Stimulated activated CD8-positive, alpha-beta memory T cell treated with anti-CD3 and anti-CD28 coated beads, Interleukin-4, amount 100 ng/mL, for 48 hours (primary cell): Measurements from ENCODE around the gene H1-8.

Experiments
- DNase-seq: peaks from one replicate; pipeline ENCODE4 v3.0.0-alpha.2; 2020

H1-8 gene

DNA sequence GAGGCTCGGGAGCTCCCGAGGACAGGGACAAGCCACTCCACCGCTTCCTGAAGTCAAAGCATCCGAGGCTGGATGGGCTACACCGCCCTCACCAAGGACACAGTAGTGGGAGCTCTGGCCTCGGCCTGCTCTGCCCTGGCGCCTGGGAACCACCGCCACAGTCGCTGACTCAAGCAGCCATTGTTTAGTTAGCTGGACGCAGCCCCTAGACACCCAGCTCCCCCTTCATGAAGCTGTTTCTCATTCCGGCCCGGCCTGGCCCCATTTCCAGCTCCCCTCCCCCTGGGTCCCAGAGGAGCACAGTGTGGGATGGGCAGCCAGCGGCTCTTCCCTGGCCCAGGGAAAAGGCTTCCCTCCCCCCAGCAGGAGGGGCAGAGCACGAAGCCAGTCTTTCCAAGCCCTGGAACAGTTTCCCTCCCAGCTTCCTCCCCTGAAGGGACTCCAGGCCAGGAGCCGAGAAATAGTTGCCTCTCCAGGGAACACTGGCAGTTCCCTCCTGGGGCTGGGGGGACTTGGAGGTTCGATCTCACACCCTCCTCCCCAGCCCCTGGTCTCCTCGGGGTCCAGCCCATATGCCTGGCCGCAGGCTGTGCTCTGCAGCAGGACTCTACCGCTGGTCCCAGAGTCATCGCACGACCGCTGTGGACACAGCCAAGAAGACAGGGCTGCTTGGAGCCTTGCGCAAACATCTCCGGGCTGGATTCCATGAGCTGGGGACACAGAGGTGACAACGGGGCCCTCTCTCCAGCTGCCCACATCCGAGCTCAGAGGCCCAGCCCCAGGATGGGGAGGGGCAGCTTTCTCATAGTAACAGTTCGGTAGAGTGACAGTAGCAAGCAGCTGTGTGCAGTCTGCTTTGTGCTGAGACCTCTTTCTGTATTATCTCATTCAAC lies 53.5 kb downstream of the H1-8 start:
- DNase-seq, result no peak

DNA sequence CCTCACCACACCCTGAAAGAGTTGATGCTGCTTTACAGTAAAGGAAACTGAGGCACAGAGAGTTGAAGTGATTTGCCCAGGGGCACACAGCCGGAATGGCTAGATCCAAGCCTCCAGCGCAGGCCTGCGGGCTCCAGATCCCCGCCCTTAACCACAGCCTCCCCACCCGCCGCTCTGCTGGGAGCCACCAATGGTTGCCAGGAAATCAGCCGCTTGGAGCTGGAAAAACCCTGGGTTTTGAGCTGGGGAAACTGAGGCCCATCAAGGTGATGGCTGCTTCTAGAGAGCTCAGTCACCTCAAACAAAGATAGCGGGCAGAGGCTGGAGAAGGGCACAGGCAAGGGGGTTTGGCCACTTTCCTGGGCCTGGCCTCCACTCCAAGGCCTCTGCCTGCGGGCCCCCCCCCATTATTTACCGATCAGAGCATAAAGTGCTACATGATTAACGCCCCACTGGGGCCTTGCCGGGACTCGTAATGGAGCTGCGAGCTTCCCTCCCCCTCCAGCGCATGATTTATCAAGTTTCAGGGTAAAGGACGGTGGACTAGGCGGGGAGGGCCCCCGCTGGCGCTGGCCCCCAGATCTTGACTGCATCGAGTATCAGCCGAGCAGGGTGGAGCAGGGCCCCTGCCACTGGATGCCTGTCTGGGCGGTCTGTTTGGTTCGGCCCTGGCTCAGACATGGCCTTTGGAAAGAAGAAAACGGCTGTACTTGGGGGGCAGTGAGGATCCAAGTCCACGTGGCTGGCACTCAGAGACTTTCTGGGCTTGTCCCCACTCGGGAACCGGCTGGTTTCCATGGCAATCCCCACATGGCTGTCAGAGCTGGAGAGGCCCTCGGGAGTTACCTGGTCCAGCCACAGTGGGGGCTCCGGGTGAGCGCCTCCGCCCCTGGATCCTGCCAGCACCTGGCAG lies 54.4 kb downstream of the H1-8 start:
- DNase-seq, result no peak

DNA sequence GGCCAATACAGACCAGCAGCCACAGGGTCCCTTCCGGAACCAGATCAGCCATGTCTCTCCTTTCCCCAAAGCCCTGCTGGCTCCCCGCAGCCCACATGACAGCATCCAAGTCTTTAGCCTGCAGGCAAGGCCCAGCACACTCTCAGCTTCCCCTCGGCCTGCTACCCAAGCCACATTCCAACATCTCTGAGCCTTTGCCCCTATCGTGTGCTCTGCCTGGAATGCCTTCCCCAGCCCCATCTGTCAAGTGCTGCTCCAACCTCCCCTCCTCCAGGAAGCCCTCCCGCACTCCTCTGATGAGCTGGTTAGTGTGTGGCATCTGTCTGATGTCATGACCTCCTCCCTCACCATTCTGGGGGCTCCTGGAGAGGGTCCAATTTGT lies 55.0 kb downstream of the H1-8 start:
- DNase-seq, result no peak

DNA sequence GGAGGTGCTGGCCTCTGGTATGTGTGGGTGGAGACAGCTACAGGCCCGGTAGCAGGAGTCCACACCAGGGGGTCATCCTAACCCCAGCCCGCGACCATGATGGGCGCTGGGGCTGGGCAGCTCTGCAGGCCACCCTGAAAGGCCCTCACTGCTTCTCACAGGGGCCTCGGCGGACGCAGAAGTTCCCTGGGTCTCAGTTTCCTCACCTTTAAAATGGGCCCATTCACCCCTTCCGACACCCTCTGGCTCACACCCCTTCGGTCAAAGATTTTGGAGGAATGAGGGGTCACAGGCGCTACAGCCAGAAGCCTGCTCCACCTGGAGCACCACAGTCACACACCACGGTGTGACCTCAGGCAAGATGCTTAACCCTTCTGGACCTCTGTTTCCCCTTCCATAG lies 55.5 kb downstream of the H1-8 start:
- DNase-seq, result no peak

DNA sequence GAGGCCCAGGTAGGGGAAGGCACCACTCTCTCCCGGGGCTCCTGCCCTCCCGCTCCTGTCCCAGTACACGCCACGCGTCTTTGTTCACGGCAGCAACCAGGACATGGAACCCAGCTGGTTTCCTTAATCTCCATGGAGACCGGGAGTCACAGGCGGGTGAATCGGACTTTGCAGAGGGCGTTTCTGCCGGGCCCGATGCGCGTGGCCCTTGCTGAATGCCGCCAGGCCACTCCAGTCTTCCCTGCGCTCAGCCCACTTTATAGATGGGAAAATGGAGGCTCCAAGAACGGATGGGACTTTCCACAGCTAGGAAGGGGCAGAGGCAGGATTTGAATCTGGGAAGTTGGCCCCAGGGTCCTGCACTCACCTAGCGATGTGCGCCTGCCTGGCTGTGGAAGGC lies 56.1 kb downstream of the H1-8 start:
- no peak for DNase-seq

DNA sequence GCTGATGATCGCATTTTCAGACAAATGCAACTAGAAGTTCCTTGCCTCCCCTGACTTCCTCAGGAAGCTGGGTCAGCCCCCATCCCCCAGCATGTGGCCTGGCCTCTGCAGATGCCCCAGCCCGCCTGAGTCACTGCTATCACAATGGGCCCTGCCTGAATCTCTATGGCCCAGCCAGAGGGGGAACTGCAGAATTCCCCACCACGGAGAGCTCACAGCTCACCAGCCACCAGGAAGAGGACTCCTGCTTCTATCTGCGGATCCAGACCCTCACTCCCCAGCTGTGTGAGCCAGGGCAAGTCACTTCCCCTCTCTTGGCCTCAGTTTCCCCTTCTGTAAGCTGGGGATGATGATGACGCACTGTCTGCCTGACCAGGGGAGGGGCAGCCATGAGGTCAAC lies 56.6 kb downstream of the H1-8 start:
- no peak for DNase-seq

DNA sequence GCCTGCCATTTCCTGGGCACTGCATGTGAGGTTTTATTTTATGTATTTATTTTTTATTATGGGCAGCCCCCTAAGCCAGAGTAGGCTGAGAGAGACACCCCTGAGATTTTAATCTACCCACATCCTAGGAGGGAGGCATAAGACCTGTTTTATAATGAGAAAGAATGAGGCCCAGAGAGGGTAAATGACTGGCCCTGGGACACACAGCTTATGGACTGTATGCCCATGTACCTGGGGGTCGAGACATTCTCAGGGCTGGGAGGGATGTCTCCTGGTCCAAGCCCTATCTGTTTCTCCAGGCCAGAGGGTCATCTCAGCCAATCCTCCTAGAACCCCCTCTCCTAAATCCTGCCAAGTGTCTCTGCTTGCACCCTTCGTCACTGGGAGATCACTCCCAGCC lies 57.4 kb downstream of the H1-8 start:
- DNase-seq, result no peak
